Right lobe of liver (tissue), 6 donors: ENCODE results near the gene PIAS4. TPM values are rescaled to one million over a fixed set of nuclear protein-coding genes. Genes with fewer than 3 reads are reported as not detected.
A peak's percentile ranks its signal among the peaks of the same experiment; 100 is the strongest.

ENCODE experiments used
- ATAC-seq, 4 donors: fragments of 200-7000 bp; cut with Tn5 transposase; one replicate each; pipeline ENCODE4 v1.9.1; 2020; ENCODE audit warnings: mild to moderate bottlenecking in 4 of 4, moderate library complexity in 4 of 4
- DNase-seq, 3 donors: peaks; one replicate each; pipeline ENCODE4 v3.0.0-alpha.2; 2020
- H3K27ac ChIP-seq, 3 donors: fragments of 200-600 bp; one replicate each; pipeline ENCODE4 v1.8.0; 2022
- H3K27me3 ChIP-seq, 2 donors: fragments of 200-600 bp; one replicate each; pipeline ENCODE4 v1.8.0; 2022
- H3K36me3 ChIP-seq, 4 donors: fragments of 200-600 bp; sonication (generic) in 1 of 4; one replicate each; pipeline versions ENCODE4 v1.5.1 to v1.8.0; 2017 to 2022; ENCODE audit warnings: control low read depth in 1 of 4
- H3K4me1 ChIP-seq, 4 donors: fragments of 200-600 bp; sonication (generic) in 1 of 4; one replicate each; pipeline versions ENCODE4 v1.5.1 to v1.8.0; 2017 to 2022; ENCODE audit warnings: control low read depth in 1 of 4
- H3K4me3 ChIP-seq, 3 donors: fragments of 200-600 bp; one replicate each; pipeline ENCODE4 v1.8.0; 2022
- H3K9me3 ChIP-seq, 4 donors: fragments of 200-600 bp; sonication (generic) in 1 of 4; one replicate each; pipeline versions ENCODE4 v1.5.1 to v1.8.0; 2017 to 2022; ENCODE audit warnings: control low read depth in 1 of 4
- CTCF ChIP-seq, 4 donors: fragments of 200-600 bp in 3 of 4; fragments of 450-650 bp in 1 of 4; IDR thresholded peaks; one replicate each; pipeline versions ENCODE4 v1.5.1 to v1.8.0; 2016 to 2022; ENCODE audit warnings: antibody characterized with exemption in 4 of 4, mild to moderate bottlenecking in 2 of 4
- POLR2A ChIP-seq: fragments of 450-650 bp; IDR thresholded peaks from one replicate; pipeline ENCODE4 v1.6.1; 2017; ENCODE audit warnings: antibody characterized with exemption, mild to moderate bottlenecking
- WGBS: methylation state at CpG from one replicate; pipeline ENCODE4 v1.1.6; 2018; ENCODE audit warnings: low coverage, low lambda C conversion rate; ENCODE audit not compliant: insufficient coverage; ENCODE audit errors: missing lambda C conversion rate; 5-methylcytosine and 5-hydroxymethylcytosine counted together
- intact Hi-C, 2 donors: fragments of 100-400 bp; cut with DNase I; formaldehyde crosslinking; loops; one replicate each; pipeline versions ENCODE4 v1.11.2 to v1.14.1; 2022
- total RNA-seq, 6 experiments: library from RNA; depleted of rRNA in 2 of 6; stranded (reverse); fragments of >200 nt in 2 of 6; fragmentation: NEBNext Ultra II Directional in 3 of 6; extraction: Animal tissue kit (Norgen Biotek cat#: 25700) in 3 of 6; gene quantifications; one replicate each; pipeline versions ENCODE4 v1.1.0 to v1.2.4, GENCODE V29; 2016 to 2023
- donor health status: DM: no; HTN: yes; CAD: no.
- donor health status: DM: no; HTN: no; CAD: no.
- donor health status: DM: no; HTN: no; CAD: no.
- donor health status: DM: no; HTN: yes; CAD: no.
- donor health status: DM: no; HTN: yes; CAD: no.

Gene PIAS4
- total RNA-seq, 6 experiments from 2014 or later = 9.9 to 20.0 (median 14.9) TPM

GRCh38 chr19:4035018-4035566 is 27.6 kb downstream of the PIAS4 start:
- DNase-seq = no peak

GRCh38 chr19:4035582-4035981 is 28.0 kb downstream of the PIAS4 start:
- TF ChIP-seq CTCF (IDR thresholded peaks at IDR 0.05) (no peak), POLR2A (no peak)
- DNase-seq = no peak
- no peaks in the 10 kb centered on the region for H3K4me1 ChIP-seq
- intact Hi-C loops = no loop called here
- H3K27ac ChIP-seq = no peak overlapping the region
- H3K36me3 ChIP-seq = peaks cover 0 to 27% (median 7%) of the 10 kb centered on the region in 4 donors
- ATAC-seq = peak in 1 of 4 donors; percentile 23
- WGBS = 67% methylated on average over 9 of the region's 10 CpGs
- no peaks in the 10 kb centered on the region for H3K9me3 ChIP-seq
- no peak overlapping the region for H3K4me3 ChIP-seq
- H3K27me3 ChIP-seq = no peaks in the 10 kb centered on the region

More at GRCh38 chr19:4035018-4035566, 27.6 kb downstream of the PIAS4 start:
- no peak overlapping the region for H3K27ac ChIP-seq
- TF ChIP-seq CTCF (IDR thresholded peaks at IDR 0.05) = no peak
- 78% methylated on average over 4 of the region's 19 CpGs for WGBS
- H3K27me3 ChIP-seq = no peaks in the 10 kb centered on the region
- no peaks in the 10 kb centered on the region for H3K9me3 ChIP-seq
- ATAC-seq = peak in 1 of 4 donors; percentile 3
- no peak overlapping the region for H3K4me3 ChIP-seq
- peaks cover 0 to 27% (median 7%) of the 10 kb centered on the region in 4 donors for H3K36me3 ChIP-seq
- no peaks in the 10 kb centered on the region for H3K4me1 ChIP-seq
- intact Hi-C loops = no loop called here

DNA sequence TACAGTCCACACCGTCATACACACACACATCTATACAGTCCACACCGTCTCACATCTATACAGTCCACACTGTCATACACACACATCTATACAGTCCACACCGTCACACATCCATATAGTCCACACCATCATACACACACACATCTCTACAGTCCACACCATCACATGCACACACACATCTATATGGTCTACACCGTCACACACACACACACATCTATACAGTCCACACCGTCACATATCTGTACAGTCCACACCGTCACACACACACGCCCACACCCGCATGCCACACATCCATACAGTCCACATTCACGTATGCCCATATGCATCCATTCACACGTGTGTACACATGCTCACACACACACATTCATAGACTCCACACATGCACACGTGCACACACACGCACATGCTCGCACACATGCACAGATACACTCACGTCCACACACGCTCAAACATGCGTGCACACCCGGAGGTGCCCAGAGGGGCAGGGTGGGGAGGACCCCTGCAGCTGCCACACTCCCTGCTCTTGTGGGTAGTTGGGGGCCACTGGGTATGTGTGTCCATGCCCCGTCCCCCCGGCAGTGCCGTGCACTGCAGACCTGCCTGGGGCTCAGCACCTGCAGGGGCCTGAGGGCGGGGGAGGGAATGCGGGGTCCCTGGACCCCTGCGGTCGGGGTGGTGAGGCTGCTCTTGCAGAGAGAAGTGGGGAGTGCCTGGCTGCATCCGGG is 29.2 kb downstream of the PIAS4 start:
- TF ChIP-seq CTCF (IDR thresholded peaks at IDR 0.05) (no peak), POLR2A (no peak)
- ATAC-seq = no peak
- Histone ChIP-seq H3K9me3 (no peaks in the 10 kb centered on the region), H3K4me3 (no peak overlapping the region), H3K27ac (no peak overlapping the region), H3K27me3 (no peaks in the 10 kb centered on the region), H3K4me1 (no peaks in the 10 kb centered on the region), H3K36me3 (peaks cover 0 to 27% (median 6%) of the 10 kb centered on the region in 4 donors)
- intact Hi-C loops = no loop called here
- 91% methylated on average over 17 of the region's 25 CpGs for WGBS
- peak in 1 of 3 donors; percentile 44 for DNase-seq

DNA sequence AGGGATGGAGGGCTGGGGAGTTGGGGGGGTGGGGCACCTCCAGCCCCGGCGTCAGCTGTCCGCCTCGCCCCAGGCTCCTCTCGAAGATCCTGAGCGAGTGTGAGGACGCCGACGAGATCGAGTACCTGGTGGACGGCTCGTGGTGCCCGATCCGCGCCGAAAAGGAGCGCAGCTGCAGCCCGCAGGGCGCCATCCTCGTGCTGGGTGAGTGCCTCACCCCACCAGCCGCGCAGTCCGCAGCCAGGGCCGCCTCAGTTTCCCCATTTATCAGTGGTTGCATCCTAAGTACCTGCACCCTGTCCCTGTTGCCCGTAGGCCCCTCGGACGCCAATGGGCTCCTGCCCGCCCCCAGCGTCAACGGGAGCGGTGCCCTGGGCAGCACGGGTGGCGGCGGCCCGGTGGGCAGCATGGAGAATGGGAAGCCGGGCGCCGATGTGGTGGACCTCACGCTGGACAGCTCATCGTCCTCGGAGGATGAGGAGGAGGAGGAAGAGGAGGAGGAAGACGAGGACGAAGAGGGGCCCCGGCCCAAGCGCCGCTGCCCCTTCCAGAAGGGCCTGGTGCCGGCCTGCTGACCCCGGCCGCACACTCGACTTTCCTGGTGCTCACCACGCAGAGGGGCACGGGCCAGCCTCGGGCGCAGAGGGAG is 29.9 kb downstream of the PIAS4 start:
- intact Hi-C loops = no loop called here
- no peak for TF ChIP-seq POLR2A
- no peak for TF ChIP-seq CTCF (IDR thresholded peaks at IDR 0.05)
- H3K4me3 ChIP-seq = no peak overlapping the region
- ATAC-seq (no peak), DNase-seq (peak in 1 of 3 donors; percentile 43)
- no peaks in the 10 kb centered on the region for H3K9me3 ChIP-seq
- no peaks in the 10 kb centered on the region for H3K27me3 ChIP-seq
- no peaks in the 10 kb centered on the region for H3K4me1 ChIP-seq
- no peak overlapping the region for H3K27ac ChIP-seq
- H3K36me3 ChIP-seq = peaks cover 0 to 27% (median 6%) of the 10 kb centered on the region in 4 donors
- 90% methylated on average over 2 of the region's 54 CpGs for WGBS
